NT2/D1 (cell line): Measurements from ENCODE around the gene ARHGEF11.

Experiments used
- DNase-seq: peaks from one replicate; pipeline ENCODE4 v3.0.0-alpha.2; 2011; ENCODE audit warnings: low read depth, low spot score
- H3K27me3 ChIP-seq: 2 replicates; pipeline ENCODE4 v1.6.0; 2011; ENCODE audit warnings: mild to moderate bottlenecking; ENCODE audit not compliant: insufficient read length, insufficient read depth
- H3K36me3 ChIP-seq: 2 replicates; pipeline ENCODE4 v1.6.1; 2011; ENCODE audit warnings: mild to moderate bottlenecking, low read length, mixed read lengths; ENCODE audit not compliant: insufficient read depth, insufficient read length
- H3K4me1 ChIP-seq: 2 replicates; pipeline ENCODE4 v1.5.1; 2011; ENCODE audit not compliant: insufficient read depth, insufficient read length
- H3K4me3 ChIP-seq: 2 replicates; pipeline ENCODE4 v1.5.1; 2011; ENCODE audit warnings: low read depth; ENCODE audit not compliant: insufficient read length
- H3K9ac ChIP-seq: 2 replicates; pipeline ENCODE4 v1.6.0; 2011; ENCODE audit warnings: low read depth; ENCODE audit not compliant: insufficient read length
- H3K9me3 ChIP-seq: 2 replicates; pipeline ENCODE4 v1.5.1; 2011; ENCODE audit warnings: mild to moderate bottlenecking, low read length; ENCODE audit not compliant: insufficient read depth
- SUZ12 ChIP-seq: IDR thresholded peaks from 2 replicates; pipeline ENCODE4 v1.6.1; 2011; ENCODE audit not compliant: insufficient read length, insufficient read depth; ENCODE audit errors: extremely low read depth
- YY1 ChIP-seq: IDR thresholded peaks from 2 replicates; pipeline ENCODE4 v1.6.1; 2011; ENCODE audit not compliant: insufficient read length, insufficient read depth
- ZNF274 ChIP-seq: IDR thresholded peaks from 2 replicates; pipeline ENCODE4 v1.6.1; 2011; ENCODE audit warnings: mild to moderate bottlenecking, low read depth, low read length

Gene ARHGEF11

GRCh38 chr1:156896490-156897033 is 149.0 kb downstream of the ARHGEF11 start:
- Histone ChIP-seq H3K4me1 (peaks cover 47% of the 10 kb centered on the region), H3K27me3 (peaks cover 16% of the 10 kb centered on the region), H3K9ac (peak overlapping the region; percentile 43), H3K4me3 (no peak overlapping the region), H3K36me3 (no peaks in the 10 kb centered on the region), H3K9me3 (no peaks in the 10 kb centered on the region)
- peak; percentile 76 for DNase-seq
- TF ChIP-seq SUZ12 (no peak), ZNF274 (no peak), YY1 (no peak)

- no peaks in the 10 kb centered on the region for H3K9me3 ChIP-seq
- TF ChIP-seq YY1 = no peak
- TF ChIP-seq SUZ12 = no peak
- TF ChIP-seq ZNF274 = no peak
- peak overlapping the region; percentile 38 for H3K9ac ChIP-seq
- no peak overlapping the region for H3K4me3 ChIP-seq
- no peak for DNase-seq
- H3K36me3 ChIP-seq = no peaks in the 10 kb centered on the region
- H3K27me3 ChIP-seq = peaks cover 20% of the 10 kb centered on the region
- H3K4me1 ChIP-seq = peaks cover 47% of the 10 kb centered on the region
These were observed 149.6 kb downstream of the ARHGEF11 start for GRCh38 chr1:156895927-156896326.

- peak overlapping the region; percentile 50 for H3K9ac ChIP-seq
- no peaks in the 10 kb centered on the region for H3K36me3 ChIP-seq
- no peak for DNase-seq
- H3K9me3 ChIP-seq = no peaks in the 10 kb centered on the region
- TF ChIP-seq SUZ12 (no peak), ZNF274 (no peak), YY1 (no peak)
- H3K27me3 ChIP-seq = peaks cover 20% of the 10 kb centered on the region
- no peak overlapping the region for H3K4me3 ChIP-seq
- H3K4me1 ChIP-seq = peaks cover 42% of the 10 kb centered on the region
These were observed 150.1 kb downstream of the ARHGEF11 start for GRCh38 chr1:156895455-156895812.

- TF ChIP-seq SUZ12 (no peak), YY1 (no peak), ZNF274 (no peak)
- Histone ChIP-seq H3K4me3 (no peak overlapping the region), H3K27me3 (peaks cover 20% of the 10 kb centered on the region), H3K4me1 (peaks cover 40% of the 10 kb centered on the region), H3K9ac (peak overlapping the region; percentile 50), H3K36me3 (no peaks in the 10 kb centered on the region), H3K9me3 (no peaks in the 10 kb centered on the region)
- no peak for DNase-seq
These were observed 150.7 kb downstream of the ARHGEF11 start for GRCh38 chr1:156894711-156895454.

- peak overlapping the region; percentile 66 for H3K9ac ChIP-seq
- peaks cover 38% of the 10 kb centered on the region for H3K4me1 ChIP-seq
- peak overlapping the region; percentile 35 for H3K4me3 ChIP-seq
These were observed 151.5 kb downstream of the ARHGEF11 start for GRCh38 chr1:156894001-156894400.

GRCh38 chr1:156893048-156893953 is 152.2 kb downstream of the ARHGEF11 start, which contains the start of gene PEAR1:
Gene PEAR1, plus strand, starts transcription at chr1:156893718. Its CDS starts 10,209 bp downstream, at chr1:156903927.
- Histone ChIP-seq H3K4me1 (peaks cover 37% of the 10 kb centered on the region), H3K27me3 (peaks cover 20% of the 10 kb centered on the region), H3K9me3 (no peaks in the 10 kb centered on the region), H3K4me3 (peak within 1 kb of the TSS; percentile 35), H3K36me3 (no peaks in the 10 kb centered on the region), H3K9ac (peak within 1 kb of the TSS; percentile 66)
- TF ChIP-seq SUZ12 (no peak), ZNF274 (no peak), YY1 (no peak)
- DNase-seq = no peak

More at GRCh38 chr1:156894001-156894400, 151.5 kb downstream of the ARHGEF11 start:
- peaks cover 20% of the 10 kb centered on the region for H3K27me3 ChIP-seq
- H3K36me3 ChIP-seq = no peaks in the 10 kb centered on the region
- DNase-seq = no peak
- TF ChIP-seq SUZ12 (no peak), YY1 (no peak), ZNF274 (no peak)
- no peaks in the 10 kb centered on the region for H3K9me3 ChIP-seq
